Gastrocnemius medialis (tissue), 4 donors: ENCODE measurements around the gene EIF1AD. TPM values are rescaled to one million over a fixed set of nuclear protein-coding genes. Genes with fewer than 3 reads are reported as not detected.
A peak's percentile ranks its signal among the peaks of the same experiment; 100 is the strongest.

ENCODE experiments used
- ATAC-seq, 2 donors: fragments of 150-250 bp; one replicate each; pipeline ENCODE4 v1.9.1; 2016
- DNase-seq, 2 donors: peaks; one replicate each; pipeline ENCODE4 v3.0.0-alpha.2; 2019
- H3K27ac ChIP-seq, 4 donors: fragments of 200-600 bp; sonication (generic); 1 replicate in 1 of 4; 2 replicates in 3 of 4; pipeline ENCODE4 v1.5.1; 2016 to 2018; ENCODE audit warnings: mild to moderate bottlenecking in 2 of 4, moderate library complexity in 1 of 4
- H3K27me3 ChIP-seq, 3 donors: fragments of 200-600 bp; sonication (generic) in 2 of 3; 1 replicate in 1 of 3; 2 replicates in 2 of 3; pipeline versions ENCODE4 v1.5.1 to v1.6.0; 2016 to 2019; ENCODE audit warnings: mild to moderate bottlenecking in 1 of 3, moderate library complexity in 1 of 3
- H3K36me3 ChIP-seq, 2 donors: fragments of 200-600 bp; sonication (generic) in 1 of 2; one replicate each; pipeline ENCODE4 v1.5.1; 2017 to 2018
- H3K4me1 ChIP-seq, 2 donors: fragments of 200-600 bp; sonication (generic) in 1 of 2; one replicate each; pipeline ENCODE4 v1.5.1; 2016 to 2017; ENCODE audit warnings: mild to moderate bottlenecking in 2 of 2
- H3K4me3 ChIP-seq, 4 donors: fragments of 200-600 bp; sonication (generic) in 3 of 4; 1 replicate in 1 of 4; 2 replicates in 3 of 4; pipeline ENCODE4 v1.5.1; 2016 to 2019; ENCODE audit warnings: mild to moderate bottlenecking in 2 of 4
- H3K9me3 ChIP-seq, 3 donors: fragments of 200-600 bp; sonication (generic) in 2 of 3; 1 replicate in 1 of 3; 2 replicates in 2 of 3; pipeline ENCODE4 v1.5.1; 2016 to 2019
- POLR2A ChIP-seq, 2 donors: fragments of 450-650 bp; IDR thresholded peaks; one replicate each; pipeline ENCODE4 v1.6.1; 2017; ENCODE audit warnings: antibody characterized with exemption in 2 of 2, mild to moderate bottlenecking in 2 of 2, moderate library complexity in 2 of 2
- in situ Hi-C, 4 donors: fragments of 200-750 bp; cut with MboI; loops; one replicate each; pipeline versions ENCODE4 v1.15.0 to v1.8.0; 2017; ENCODE audit warnings: low sequenced_read_pairs in 4 of 4
- intact Hi-C: fragments of 100-400 bp; cut with DNase I; formaldehyde crosslinking; loops from one replicate; pipeline ENCODE4 v1.15.1; 2023; ENCODE audit warnings: low total_unique reads
- total RNA-seq, 4 donors: library from RNA; depleted of rRNA; stranded (reverse); fragments of >200 nt; gene quantifications; one replicate each; pipeline versions ENCODE4 v1.1.0 to v1.2.3, GENCODE V29; 2016
- TF ChIP-seq, protein P1 (sequence below), 5 experiments: fragments of 450-650 bp in 3 of 5; fragments of 200-600 bp in 2 of 5; sonication (generic) in 2 of 5; IDR thresholded peaks in 4 of 5; conservative IDR thresholded peaks in 1 of 5; 1 replicate in 4 of 5; 2 replicates in 1 of 5; pipeline ENCODE4 v1.5.1; 2016 to 2019; ENCODE audit warnings: antibody characterized with exemption in 5 of 5, mild to moderate bottlenecking in 3 of 5, moderate library complexity in 3 of 5

The EIF1AD gene
- total RNA-seq, 4 donors from 2014 or later = 29.3 to 39.8 (median 35.4) TPM

DNA sequence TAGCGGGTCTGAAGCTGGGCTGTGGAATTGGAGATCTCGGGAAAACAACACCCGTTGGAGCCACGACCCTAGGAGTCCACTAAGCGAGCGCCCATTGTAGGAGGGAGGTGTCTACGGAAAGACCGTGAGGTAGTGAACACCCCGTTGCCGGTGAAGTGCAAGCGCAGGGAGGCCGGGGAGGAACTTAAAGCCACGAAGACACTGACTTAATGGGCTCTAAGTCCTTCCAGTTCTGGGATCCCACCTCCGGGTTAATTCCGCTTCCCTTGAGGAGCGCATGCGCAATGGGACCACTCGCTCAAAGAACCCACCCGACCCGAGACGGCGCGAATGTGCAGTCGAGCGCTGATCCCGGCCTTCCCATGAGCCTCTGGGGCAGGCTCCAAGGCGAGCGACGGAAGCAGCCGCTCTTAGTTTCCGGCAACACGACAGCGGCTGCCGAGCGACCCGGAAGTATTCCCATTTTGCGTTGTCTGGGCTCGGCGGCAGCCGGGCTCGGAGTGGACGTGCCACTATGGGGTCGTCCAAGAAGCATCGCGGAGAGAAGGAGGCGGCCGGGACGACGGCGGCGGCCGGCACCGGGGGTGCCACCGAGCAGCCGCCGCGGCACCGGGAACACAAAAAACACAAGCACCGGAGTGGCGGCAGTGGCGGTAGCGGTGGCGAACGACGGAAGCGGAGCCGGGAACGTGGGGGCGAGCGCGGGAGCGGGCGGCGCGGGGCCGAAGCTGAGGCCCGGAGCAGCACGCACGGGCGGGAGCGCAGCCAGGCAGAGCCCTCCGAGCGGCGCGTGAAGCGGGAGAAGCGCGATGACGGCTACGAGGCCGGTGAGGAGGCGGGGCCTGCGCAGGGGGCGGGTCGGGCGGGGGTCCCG lies 40.5 kb downstream of the EIF1AD start, which contains the start of gene SART1:
TSS of gene SART1 (plus strand) at position 468 of the 874 bp plus-strand sequence. CDS start at position 515, 47 bp downstream.
- peaks cover 0 to 27% of the 10 kb centered on the region in 2 donors for H3K36me3 ChIP-seq
- H3K4me3 ChIP-seq = peak within 1 kb of the TSS; percentile 69 to 100 (median 88)
- H3K9me3 ChIP-seq = no peaks in the 10 kb centered on the region
- peaks cover 16 to 24% of the 10 kb centered on the region in 2 donors for H3K4me1 ChIP-seq
- TF ChIP-seq POLR2A (IDR thresholded peaks at IDR 0.05) = peak; percentile 61 to 81
- TF ChIP-seq, protein P1, sequence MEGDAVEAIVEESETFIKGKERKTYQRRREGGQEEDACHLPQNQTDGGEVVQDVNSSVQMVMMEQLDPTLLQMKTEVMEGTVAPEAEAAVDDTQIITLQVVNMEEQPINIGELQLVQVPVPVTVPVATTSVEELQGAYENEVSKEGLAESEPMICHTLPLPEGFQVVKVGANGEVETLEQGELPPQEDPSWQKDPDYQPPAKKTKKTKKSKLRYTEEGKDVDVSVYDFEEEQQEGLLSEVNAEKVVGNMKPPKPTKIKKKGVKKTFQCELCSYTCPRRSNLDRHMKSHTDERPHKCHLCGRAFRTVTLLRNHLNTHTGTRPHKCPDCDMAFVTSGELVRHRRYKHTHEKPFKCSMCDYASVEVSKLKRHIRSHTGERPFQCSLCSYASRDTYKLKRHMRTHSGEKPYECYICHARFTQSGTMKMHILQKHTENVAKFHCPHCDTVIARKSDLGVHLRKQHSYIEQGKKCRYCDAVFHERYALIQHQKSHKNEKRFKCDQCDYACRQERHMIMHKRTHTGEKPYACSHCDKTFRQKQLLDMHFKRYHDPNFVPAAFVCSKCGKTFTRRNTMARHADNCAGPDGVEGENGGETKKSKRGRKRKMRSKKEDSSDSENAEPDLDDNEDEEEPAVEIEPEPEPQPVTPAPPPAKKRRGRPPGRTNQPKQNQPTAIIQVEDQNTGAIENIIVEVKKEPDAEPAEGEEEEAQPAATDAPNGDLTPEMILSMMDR (IDR thresholded peaks at IDR 0.05 in 4 of 5, conservative IDR thresholded peaks at IDR 0.05 in 1 of 5) = peak in 1 of 5 experiments; percentile 14
- peak; percentile 97 to 98 for ATAC-seq
- intact Hi-C loops (loop anchor here (1.0 to 5.0 kb wide), 6 partner anchors 41 to 344 kb away; partner anchors contain the start of genes BANF1, C11orf68, DRAP1 and EIF1AD), in situ Hi-C loops (loop anchor here in 1 of 4 donors (10.0 kb wide), 1 partner anchor 77 kb away; the partner anchor contains the start of gene FIBP)
- H3K27me3 ChIP-seq = no peaks in the 10 kb centered on the region
- peak within 1 kb of the TSS; percentile 81 to 96 (median 90) for H3K27ac ChIP-seq
- peak; percentile 97 to 98 for DNase-seq

DNA sequence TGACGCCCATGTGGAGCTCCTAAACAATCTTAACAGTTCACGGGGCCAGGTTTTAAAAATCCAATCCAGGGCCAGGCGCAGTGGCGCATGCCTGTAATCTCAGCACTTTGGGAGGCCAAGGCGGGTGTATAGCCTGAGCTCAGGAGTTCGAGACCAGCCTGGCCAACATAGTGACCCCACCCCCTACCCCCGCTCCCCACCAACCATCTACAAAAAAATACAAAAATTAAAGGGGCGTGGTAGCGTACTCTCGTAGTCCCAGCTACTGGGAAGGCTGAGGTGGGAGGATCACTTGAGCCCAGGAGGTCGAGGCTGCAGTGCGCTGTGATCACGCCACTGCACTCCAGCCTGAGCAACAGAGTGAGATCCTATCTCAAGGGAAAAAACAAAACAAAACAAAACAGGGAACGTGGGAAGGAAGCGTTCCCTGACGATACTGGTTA lies 41.1 kb downstream of the EIF1AD start:
- peak in 1 of 2 donors; percentile 9 for ATAC-seq
- Histone ChIP-seq H3K4me1 (peaks cover 16 to 24% of the 10 kb centered on the region in 2 donors), H3K27ac (peak overlapping the region; percentile 81 to 96 (median 90)), H3K9me3 (no peaks in the 10 kb centered on the region), H3K36me3 (peaks cover 0 to 20% of the 10 kb centered on the region in 2 donors), H3K27me3 (no peaks in the 10 kb centered on the region), H3K4me3 (peak overlapping the region; percentile 69 to 100 (median 88))
- in situ Hi-C loops = loop anchor here in 1 of 4 donors (10.0 kb wide), 1 partner anchor 76 kb away; the partner anchor contains the start of gene FIBP
- intact Hi-C loops = loop anchor here (1.0 to 5.0 kb wide), 6 partner anchors 41 to 344 kb away; partner anchors contain the start of genes BANF1, C11orf68, DRAP1 and EIF1AD
- TF ChIP-seq, protein P1 (IDR thresholded peaks at IDR 0.05 in 4 of 5, conservative IDR thresholded peaks at IDR 0.05 in 1 of 5) = no peak
- no peak for TF ChIP-seq POLR2A (IDR thresholded peaks at IDR 0.05)
- DNase-seq = no peak

DNA sequence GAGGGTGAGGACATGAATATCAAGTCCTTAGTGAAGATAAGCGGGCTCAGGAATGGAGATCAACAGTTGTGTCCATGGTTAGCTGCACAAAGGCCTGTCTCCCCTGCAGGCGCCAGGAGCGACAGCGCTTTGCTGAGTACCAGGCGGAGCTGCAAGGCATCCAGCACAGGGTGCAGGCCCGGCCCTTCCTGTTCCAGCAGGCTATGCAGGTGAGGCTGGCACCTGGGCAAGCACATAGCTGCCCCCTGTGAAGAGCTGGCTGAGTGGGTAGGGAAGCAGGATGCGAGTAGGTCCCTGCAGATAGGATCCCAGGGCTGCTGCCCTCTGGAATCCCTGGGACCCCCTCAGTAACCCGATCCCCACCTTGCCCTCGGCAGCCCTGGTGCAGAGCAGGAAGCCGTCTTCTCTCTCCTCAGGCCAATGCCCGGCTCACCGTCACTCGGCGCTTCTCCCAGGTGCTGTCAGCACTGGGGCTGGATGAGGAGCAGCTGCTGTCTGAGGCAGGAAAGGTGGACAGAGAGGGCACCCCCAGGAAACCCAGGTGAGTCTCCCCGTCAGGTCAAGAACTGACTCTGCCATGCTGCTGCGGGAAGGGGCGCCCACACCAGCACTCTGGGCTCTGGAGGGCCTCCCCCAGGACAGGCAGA lies 43.1 kb downstream of the EIF1AD start:
- in situ Hi-C loops = no loop called here
- no peak for DNase-seq
- Histone ChIP-seq H3K36me3 (peaks cover 0 to under 1% of the 10 kb centered on the region in 2 donors), H3K27me3 (peaks cover 0 to 3% (median 0%) of the 10 kb centered on the region in 3 donors), H3K4me1 (peaks cover 14 to 21% of the 10 kb centered on the region in 2 donors), H3K9me3 (no peaks in the 10 kb centered on the region), H3K27ac (no peak overlapping the region), H3K4me3 (no peak overlapping the region)
- intact Hi-C loops = no loop called here
- no peak for ATAC-seq
- no peak for TF ChIP-seq POLR2A (IDR thresholded peaks at IDR 0.05)
- TF ChIP-seq, protein P1 (IDR thresholded peaks at IDR 0.05 in 4 of 5, conservative IDR thresholded peaks at IDR 0.05 in 1 of 5) = no peak

DNA sequence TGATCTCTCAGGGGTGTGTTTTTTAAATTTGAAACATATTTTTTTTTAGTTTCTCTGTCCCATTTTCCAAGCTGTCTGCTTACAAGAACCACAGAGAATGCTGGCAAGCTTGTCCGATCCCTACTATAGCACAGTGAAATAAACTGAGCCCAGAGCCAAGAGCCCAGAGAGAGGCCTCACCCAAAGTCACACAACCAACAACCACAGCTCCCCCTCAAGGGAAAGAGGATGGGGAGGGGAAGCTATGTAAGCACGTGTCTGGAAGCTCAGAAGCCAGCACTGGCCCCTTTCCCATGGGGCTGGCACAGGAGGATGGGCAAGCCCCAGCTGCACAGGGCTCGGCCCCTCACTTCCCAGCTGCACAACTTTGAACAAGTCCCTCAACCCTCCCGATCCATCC lies 43.7 kb downstream of the EIF1AD start:
- ATAC-seq (no peak), DNase-seq (no peak)
- H3K4me3 ChIP-seq = no peak overlapping the region
- H3K4me1 ChIP-seq = peaks cover 8 to 15% of the 10 kb centered on the region in 2 donors
- TF ChIP-seq POLR2A (IDR thresholded peaks at IDR 0.05) = no peak
- TF ChIP-seq, protein P1 (IDR thresholded peaks at IDR 0.05 in 4 of 5, conservative IDR thresholded peaks at IDR 0.05 in 1 of 5) = no peak
- no peaks in the 10 kb centered on the region for H3K36me3 ChIP-seq
- no peak overlapping the region for H3K27ac ChIP-seq
- intact Hi-C loops (no loop called here), in situ Hi-C loops (no loop called here)
- peaks cover 0 to 3% (median 0%) of the 10 kb centered on the region in 3 donors for H3K27me3 ChIP-seq
- H3K9me3 ChIP-seq = no peaks in the 10 kb centered on the region
